SW480 (cell line): Measurements from ENCODE around the gene C1QTNF6.
"Not testable (repeated sequence)": the region's sequence is repeated elsewhere in the genome, so short reads cannot be mapped to it uniquely, and the experiment has no call there.

ENCODE experiments used
- DNase-seq: peaks from one replicate; pipeline ENCODE4 v3.0.0-alpha.2; 2016; ENCODE audit warnings: low spot score

Gene C1QTNF6

DNA sequence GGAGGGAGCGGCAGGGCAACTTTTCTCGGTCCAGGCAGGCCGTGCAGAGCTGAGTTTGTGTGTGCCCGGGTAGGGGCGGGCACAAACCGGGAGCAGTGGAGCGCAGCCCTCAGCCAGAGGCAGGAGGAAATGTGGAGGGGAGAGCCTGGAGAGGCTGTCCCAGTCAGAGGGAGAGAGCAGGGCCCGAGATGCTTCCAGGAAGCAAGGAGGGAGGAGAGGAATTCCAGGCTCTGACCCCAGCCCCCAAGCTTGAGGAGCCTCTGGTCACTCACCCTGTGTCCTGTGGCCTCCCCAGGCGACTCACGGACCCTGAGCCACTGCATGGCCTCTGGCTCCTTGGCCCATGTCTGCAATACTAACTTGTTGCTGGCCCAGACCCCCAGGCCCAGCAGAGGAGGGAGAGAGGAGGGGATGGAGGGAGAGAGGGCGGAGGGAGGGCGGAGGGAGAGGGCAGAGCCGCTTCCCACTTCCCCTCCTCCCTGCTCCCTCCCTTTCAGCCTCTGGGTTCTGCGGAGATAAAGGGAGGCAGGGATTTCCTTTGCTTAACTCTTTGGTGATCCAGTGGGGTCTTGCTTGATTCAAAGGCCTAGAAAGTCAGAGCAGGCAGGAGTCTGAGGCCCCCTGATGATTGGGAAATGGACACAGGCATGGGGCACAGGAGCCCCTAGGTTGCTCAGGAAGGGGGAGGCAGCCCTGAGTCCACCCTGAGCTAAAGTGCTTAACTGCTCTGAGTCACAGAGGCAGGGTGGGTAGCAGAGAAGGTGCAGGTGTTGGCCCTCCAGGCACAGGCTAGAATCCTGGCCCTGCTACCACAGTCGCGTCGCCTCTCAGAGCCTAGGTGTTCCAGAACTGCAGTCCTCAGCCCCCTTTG lies at the start of gene C1QTNF6:
TSS of gene C1QTNF6 (minus strand) at position 357 of the 871 bp plus-strand sequence. CDS start at position 323, 34 bp downstream.
- no peak for DNase-seq

GRCh38 chr22:37235897-37236607 lies 48.0 kb upstream of the C1QTNF6 start:
- no peak for DNase-seq

DNA sequence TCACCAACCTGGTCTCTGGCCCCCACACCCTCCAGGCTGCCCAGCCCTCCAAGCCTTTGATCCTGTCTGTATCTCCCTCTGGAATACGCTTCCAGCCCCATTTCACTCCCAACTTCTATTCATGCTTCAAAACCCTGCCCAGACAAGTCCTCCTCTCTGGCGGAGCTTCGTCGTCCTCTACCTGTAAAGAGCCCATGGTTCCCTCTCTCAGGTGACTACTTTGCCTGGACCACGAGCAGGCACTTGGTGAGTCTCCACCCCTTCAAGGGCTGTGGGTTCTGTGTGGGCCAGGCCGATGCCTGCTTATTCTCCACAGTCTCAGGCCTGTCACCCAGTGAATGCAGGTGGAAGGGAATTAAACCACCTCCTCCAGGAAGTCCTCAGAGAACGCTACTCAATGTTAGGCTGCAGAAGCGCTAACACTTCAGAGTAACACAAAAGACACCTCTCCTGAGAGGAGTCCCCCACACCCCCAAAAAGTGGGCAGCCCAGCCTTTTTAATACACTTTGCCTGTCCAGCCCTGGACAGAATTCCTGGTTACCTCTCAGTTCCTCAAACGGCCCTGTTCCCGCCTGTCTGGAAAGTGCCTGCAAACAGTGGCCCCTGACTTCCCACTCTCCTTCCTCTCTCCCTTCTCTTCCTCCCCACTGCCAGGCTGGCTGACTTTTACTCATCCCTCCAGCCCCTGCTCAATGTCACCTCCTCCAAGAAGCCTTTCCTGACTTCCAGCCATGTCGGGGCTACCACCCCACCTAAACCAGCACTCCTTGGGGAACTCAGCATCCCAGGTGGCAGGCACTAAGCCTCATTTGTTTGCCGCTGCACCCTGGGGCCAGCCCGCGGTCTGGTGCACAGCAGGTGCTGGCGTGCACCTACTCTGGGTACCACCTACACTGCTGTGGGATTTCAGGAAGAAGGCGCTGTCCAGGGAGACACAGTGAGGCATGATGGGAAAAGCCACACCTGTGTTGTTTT lies 47.0 kb upstream of the C1QTNF6 start:
- no peak for DNase-seq

DNA sequence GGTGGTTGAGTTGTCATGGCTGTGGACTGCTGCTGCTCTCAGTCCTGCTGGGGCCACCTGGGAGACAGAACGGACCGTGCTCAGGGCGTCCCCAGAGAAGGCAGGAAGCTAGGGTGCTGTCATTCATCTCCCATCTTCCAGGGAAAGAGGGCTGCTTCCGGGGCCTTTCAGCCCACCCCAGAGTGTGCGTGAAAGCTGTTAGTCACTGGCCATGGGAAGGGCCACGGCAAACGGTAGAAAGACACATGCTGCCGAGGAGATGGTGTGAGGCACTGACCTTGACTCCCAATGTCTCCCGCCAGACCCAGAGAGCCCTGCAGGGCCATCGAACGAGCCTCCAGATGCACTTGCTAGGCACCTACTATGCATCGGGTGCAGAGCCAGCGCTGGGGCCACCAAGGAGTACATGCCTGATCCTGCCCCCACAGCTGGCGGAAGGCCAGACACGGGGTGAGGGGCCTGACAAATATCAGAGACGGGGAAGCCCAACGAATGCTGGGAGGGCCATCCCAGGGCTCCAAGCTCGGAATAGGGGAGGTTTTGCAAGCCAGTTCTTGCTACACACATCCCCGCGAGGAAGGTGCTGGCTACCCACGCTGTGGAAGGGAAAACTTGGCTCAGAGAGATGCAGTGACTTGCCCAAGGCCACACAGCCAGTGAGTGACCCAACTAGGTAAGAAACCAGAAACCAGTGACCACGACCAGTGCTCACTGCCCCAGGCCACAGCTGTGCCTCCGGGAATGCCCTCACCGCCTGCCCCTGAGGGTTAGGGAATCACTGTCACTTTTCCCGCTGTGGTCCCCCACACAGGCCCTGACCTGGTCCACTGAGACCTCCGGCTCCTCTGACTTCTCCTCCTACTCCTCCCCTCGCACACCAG lies 45.9 kb upstream of the C1QTNF6 start:
- DNase-seq, result no peak

GRCh38 chr22:37233371-37233750 lies 45.3 kb upstream of the C1QTNF6 start:
- DNase-seq, result not testable (repeated sequence)

DNA sequence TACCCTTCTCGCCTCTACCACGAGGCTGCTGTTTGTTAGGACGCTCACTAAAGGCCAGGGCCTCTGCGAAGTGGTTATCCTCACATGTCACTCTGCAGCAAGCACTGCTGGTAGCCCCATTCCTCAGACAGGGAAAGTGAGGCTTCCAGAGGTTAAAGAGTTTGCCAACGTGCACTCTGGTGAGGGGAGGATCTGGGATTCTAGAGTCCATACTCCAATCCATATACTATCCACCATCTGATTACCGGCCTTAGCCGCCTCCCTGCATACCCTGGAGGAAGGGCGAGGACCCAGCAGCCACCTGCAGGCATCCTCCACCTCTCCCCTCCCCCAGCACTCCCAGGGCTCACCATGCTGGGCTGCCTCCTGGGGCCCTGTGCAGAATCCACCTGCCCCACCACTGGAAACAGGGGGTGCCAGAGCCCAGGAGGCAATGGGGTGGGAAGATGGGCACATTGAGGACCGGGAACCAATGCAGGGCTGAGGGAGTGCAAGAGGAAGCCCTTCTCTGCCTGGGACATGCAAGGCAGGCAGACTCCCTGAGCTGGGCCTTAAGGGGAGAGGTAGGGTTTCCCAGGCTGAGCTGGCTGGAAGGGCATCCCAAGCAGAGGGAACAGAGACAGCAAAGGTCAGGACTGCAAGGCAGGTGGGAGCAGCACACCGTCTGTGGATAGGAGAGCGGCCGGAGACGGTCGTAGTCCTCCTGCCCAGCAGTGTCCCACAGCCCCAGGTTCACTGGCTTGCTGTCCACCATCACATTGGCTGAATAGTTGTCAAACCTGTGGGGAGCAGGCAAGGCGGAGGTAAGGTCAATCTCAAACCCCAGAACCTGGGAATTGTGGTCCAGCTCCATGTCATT lies 44.3 kb upstream of the C1QTNF6 start:
- no peak for DNase-seq

DNA sequence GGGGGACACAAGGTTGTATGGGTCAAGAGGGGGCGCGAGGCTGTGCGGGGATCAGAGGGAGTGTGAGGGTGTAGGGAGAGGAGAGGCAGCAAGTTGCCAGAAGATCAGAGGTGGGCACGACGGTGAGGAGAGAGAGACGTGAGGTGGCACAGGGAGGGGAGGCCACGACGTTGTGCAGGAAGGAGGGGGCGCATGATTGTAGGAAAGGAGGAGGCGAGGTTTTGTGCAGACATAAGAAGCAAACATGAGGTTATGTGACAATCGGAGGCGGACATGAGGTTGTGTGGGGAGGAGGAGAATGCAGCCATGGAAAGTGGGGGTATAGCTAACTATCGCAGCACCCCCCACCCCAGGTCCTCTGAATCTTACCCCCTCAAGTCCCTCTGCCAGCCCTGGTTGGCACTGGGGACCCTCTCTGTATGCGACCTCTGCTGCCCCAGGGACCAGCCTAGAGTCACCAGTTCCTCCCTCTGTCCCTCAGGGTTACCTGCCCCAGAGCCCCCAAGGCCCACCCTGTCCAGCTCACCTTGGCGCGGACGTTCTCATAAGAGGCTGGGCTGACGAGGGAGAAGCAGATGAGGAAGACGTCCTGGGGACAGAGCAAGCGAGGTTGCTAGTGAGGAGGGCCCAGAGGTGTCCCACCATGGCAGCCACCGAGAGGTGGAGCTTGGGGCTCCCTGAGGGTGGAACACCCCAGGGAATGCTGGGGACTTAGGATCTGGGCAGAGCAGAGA lies 43.5 kb upstream of the C1QTNF6 start:
- no peak for DNase-seq

- no peak for DNase-seq
Observed at GRCh38 chr22:37230673-37231405, 42.8 kb upstream of the C1QTNF6 start.

DNA sequence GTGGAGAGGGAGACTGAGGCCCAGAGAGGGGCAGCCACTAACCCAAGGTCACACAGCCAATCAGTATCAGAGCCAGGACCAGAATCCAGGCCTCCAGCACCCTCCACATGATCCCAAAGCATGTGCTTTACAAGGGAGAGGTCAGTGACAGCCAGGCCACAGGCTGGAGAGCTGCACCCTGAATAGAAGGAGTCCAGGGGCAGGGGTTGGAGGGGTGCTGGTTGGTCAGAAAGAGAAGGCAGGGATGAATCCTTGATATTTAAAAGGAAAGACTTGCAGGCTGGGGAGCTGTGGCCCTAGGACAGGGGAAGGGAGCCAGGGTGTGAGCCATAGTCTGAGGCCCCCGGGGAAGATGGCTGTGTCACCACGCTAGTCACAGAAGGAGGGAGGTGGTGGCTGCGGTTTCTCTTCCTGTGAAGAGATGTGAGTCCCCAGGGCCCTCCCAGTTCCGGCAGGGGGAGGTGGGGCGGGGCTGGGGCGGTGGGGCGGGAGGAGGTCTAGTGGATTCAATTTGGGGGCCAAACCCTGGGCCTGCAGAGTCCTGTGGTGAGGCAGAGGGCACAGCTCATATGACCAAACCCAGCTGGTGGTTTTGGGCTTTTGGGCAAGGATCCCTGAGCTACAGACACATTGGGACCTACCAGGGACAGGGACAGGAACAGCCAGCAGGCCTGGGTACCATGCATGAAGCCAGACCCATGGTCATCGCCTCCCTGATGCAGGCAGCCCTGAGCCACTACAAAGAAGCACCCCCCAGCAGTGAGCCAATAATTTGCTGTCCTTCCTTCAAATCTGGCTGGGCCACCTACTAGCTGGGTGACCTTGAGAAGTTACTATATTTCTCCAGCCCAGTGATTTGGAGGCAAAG lies 42.0 kb upstream of the C1QTNF6 start:
- DNase-seq, result peak; percentile 71

GRCh38 chr22:37229012-37229804 lies 41.2 kb upstream of the C1QTNF6 start:
- peak; percentile 57 for DNase-seq

DNA sequence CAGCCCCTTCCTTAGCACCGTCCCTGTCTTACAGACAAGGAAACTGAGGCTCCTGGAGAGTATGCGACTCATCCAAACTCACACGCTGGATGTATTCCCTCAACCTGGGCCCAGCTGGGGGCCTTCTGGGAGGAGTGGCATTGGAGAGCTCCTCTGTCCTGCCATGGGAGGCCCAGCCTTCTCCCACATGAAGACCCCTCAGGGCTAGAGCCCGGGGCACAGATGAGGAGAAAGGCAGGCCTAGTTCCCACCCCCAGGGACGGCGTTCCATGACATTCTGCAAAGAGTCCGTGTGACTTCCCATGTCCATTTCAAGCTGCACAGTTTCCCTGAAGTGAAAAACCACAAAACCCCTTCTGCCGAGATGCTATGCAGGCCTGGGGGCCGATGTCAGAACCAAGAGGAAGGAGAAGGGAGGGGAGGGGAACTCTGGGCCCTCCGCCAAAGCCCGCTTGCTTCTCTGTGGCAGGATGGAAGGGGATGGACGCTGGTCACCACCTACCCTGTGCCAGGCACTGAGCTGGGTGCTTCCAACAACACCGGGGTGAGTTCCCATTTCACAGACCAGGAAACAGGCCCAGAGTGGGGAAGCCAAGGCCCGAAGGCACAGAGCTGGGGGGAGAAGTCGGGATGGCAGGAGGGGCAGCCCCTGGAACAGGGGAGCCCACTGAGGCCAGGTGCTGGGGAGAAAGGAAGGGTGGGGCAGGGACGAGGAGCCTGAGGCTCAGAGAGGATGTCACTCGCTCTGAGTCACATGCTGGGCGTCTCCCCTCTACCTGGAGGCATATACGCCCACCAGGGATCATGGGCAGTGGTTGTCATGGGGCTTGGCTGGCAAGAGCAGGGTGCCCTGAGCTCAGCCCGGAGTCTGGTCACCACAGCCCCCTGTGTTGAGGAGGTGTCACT lies 40.3 kb upstream of the C1QTNF6 start:
- DNase-seq, result peak; percentile 46

DNA sequence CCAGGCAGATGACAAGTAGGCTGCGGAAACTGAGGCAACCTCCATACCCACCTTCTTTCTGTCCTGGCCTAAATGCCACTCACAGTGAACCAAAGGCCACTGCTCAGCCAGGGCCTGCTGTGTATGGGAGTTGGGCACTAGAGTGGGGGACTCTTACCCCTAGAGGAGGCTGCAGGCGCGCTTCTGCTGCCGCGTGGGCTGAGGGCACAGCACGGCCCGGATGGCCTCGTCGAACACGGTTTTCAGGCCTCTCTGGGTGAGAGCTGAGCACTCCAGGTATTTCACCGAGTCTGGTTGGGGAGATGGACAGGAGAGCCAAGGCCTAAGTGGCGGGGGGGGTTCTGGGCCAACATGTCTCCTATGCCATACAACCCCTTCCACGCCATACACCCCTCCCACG lies 38.5 kb upstream of the C1QTNF6 start:
- DNase-seq, result no peak

GRCh38 chr22:37226087-37226486 lies 38.0 kb upstream of the C1QTNF6 start:
- DNase-seq, result no peak

- no peak for DNase-seq
Observed at GRCh38 chr22:37225481-37225880, 37.4 kb upstream of the C1QTNF6 start.

DNA sequence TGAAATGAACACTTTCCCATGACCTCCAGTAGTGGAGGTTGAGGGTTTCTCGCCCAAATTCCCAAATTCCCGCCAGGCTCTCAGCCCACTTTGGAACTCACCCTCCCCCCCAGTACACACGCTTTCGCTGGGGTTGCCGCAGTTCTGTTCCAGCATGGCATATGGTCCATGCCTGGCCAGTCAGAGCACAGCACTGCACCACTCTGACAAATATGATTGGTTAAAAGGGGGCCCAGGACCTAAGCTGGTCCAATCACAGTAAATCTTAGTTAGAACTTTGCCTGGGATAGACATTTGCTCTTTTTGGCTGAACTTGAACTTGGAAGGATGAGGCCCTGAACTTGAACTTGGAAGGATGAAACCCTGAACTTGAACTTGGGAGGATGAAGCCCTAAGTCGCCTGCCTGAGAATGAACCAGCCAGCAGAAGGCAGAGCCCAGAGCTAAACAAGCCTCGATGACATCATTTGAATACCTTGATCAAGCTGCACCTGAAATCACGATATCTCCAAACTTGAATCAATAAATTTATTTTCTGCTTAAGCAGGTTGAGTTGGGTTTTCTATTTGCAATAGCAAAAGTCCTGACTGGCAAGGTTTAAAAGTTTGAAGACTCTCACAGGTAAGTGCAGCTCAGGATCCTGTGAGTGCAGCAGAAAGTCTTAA lies 36.8 kb upstream of the C1QTNF6 start:
- no peak for DNase-seq
